ENCODE results near the gene CIDEB. TPM values are rescaled to one million over a fixed set of nuclear protein-coding genes. Genes with fewer than 3 reads are reported as not detected.
A peak's percentile ranks its signal among the peaks of the same experiment; 100 is the strongest.

Gene CIDEB
- total and polyA plus RNA-seq, 2 of the 13 experiments (the other 11 are each of a cell fraction or from before 2014, with no cell fraction given): 35.8 to 110 TPM

DNA sequence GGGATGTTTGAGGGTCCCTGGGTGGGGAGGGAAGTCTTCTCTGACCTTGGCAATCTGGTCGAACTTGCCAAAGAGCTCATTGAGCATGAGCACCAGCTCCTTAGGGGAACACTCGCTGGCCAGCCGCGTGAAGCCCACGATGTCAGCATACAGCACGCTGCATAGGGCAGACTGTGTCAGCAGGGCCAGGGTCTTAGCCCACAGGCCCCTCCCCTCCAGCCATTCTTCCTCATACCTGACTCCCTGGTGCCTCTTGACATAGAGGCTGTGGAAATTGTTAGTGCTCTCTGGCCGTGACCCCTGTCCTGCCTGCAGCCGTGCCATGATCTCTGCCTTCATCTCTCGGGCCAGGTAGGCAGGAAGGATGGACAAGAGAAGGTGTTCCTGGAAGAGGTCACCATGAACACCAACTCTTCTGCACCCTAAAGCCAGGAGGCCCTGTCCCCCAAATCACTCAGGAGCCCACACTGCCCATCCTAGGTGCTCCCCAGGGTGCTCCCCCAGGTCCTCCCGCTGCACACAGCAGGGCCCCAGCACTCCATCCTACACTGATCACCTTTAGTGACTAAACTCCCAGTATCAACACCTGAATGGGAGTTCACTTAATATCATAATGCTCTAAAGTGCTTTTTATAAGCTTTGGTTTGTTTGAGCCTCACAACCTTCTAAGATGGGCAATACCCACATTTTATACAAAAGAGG lies 23.3 kb upstream of the CIDEB start (continued):
- TF ChIP-seq, protein P1, sequence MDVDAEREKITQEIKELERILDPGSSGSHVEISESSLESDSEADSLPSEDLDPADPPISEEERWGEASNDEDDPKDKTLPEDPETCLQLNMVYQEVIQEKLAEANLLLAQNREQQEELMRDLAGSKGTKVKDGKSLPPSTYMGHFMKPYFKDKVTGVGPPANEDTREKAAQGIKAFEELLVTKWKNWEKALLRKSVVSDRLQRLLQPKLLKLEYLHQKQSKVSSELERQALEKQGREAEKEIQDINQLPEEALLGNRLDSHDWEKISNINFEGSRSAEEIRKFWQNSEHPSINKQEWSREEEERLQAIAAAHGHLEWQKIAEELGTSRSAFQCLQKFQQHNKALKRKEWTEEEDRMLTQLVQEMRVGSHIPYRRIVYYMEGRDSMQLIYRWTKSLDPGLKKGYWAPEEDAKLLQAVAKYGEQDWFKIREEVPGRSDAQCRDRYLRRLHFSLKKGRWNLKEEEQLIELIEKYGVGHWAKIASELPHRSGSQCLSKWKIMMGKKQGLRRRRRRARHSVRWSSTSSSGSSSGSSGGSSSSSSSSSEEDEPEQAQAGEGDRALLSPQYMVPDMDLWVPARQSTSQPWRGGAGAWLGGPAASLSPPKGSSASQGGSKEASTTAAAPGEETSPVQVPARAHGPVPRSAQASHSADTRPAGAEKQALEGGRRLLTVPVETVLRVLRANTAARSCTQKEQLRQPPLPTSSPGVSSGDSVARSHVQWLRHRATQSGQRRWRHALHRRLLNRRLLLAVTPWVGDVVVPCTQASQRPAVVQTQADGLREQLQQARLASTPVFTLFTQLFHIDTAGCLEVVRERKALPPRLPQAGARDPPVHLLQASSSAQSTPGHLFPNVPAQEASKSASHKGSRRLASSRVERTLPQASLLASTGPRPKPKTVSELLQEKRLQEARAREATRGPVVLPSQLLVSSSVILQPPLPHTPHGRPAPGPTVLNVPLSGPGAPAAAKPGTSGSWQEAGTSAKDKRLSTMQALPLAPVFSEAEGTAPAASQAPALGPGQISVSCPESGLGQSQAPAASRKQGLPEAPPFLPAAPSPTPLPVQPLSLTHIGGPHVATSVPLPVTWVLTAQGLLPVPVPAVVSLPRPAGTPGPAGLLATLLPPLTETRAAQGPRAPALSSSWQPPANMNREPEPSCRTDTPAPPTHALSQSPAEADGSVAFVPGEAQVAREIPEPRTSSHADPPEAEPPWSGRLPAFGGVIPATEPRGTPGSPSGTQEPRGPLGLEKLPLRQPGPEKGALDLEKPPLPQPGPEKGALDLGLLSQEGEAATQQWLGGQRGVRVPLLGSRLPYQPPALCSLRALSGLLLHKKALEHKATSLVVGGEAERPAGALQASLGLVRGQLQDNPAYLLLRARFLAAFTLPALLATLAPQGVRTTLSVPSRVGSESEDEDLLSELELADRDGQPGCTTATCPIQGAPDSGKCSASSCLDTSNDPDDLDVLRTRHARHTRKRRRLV (CRISPR knock-in tag; IDR thresholded peaks at IDR 0.05): no peak
- no peak for TF ChIP-seq ZZZ3 (CRISPR knock-in tag; IDR thresholded peaks at IDR 0.05; ENCODE audit: borderline replicate concordance)
- no peak for TF ChIP-seq ZNF20 (CRISPR knock-in tag; IDR thresholded peaks at IDR 0.05)
- TF ChIP-seq ZNF83 (CRISPR knock-in tag; IDR thresholded peaks at IDR 0.05; ENCODE audit: borderline replicate concordance): peak; percentile 55; the same call in 1 of the 2 replicates
- TF ChIP-seq ZNF557 (CRISPR knock-in tag; IDR thresholded peaks at IDR 0.05): no peak
- TF ChIP-seq, protein P2, sequence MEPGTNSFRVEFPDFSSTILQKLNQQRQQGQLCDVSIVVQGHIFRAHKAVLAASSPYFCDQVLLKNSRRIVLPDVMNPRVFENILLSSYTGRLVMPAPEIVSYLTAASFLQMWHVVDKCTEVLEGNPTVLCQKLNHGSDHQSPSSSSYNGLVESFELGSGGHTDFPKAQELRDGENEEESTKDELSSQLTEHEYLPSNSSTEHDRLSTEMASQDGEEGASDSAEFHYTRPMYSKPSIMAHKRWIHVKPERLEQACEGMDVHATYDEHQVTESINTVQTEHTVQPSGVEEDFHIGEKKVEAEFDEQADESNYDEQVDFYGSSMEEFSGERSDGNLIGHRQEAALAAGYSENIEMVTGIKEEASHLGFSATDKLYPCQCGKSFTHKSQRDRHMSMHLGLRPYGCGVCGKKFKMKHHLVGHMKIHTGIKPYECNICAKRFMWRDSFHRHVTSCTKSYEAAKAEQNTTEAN (CRISPR knock-in tag; conservative IDR thresholded peaks at IDR 0.05): no peak
- no peak for TF ChIP-seq NFYB (CRISPR knock-in tag; IDR thresholded peaks at IDR 0.05)
- TF ChIP-seq STAT5B (CRISPR knock-in tag; IDR thresholded peaks at IDR 0.05): no peak
- TF ChIP-seq, protein P3, sequence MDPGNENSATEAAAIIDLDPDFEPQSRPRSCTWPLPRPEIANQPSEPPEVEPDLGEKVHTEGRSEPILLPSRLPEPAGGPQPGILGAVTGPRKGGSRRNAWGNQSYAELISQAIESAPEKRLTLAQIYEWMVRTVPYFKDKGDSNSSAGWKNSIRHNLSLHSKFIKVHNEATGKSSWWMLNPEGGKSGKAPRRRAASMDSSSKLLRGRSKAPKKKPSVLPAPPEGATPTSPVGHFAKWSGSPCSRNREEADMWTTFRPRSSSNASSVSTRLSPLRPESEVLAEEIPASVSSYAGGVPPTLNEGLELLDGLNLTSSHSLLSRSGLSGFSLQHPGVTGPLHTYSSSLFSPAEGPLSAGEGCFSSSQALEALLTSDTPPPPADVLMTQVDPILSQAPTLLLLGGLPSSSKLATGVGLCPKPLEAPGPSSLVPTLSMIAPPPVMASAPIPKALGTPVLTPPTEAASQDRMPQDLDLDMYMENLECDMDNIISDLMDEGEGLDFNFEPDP (CRISPR knock-in tag; conservative IDR thresholded peaks at IDR 0.05): 0 out of 2 replicates have a peak, but pooled peaks have one; percentile 87
- no peak for TF ChIP-seq MIXL1 (CRISPR knock-in tag; IDR thresholded peaks at IDR 0.05)
- no peak for TF ChIP-seq ZNF460 (CRISPR knock-in tag; IDR thresholded peaks at IDR 0.05; ENCODE audit: borderline replicate concordance)
- TF ChIP-seq ZBTB1 (CRISPR knock-in tag; IDR thresholded peaks at IDR 0.05; ENCODE audit: borderline replicate concordance): no peak
- TF ChIP-seq ZNF160 (CRISPR knock-in tag; IDR thresholded peaks at IDR 0.05): no peak
- TF ChIP-seq, protein P4, sequence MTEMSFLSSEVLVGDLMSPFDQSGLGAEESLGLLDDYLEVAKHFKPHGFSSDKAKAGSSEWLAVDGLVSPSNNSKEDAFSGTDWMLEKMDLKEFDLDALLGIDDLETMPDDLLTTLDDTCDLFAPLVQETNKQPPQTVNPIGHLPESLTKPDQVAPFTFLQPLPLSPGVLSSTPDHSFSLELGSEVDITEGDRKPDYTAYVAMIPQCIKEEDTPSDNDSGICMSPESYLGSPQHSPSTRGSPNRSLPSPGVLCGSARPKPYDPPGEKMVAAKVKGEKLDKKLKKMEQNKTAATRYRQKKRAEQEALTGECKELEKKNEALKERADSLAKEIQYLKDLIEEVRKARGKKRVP (CRISPR knock-in tag; IDR thresholded peaks at IDR 0.05): no peak
- TF ChIP-seq, protein P5, sequence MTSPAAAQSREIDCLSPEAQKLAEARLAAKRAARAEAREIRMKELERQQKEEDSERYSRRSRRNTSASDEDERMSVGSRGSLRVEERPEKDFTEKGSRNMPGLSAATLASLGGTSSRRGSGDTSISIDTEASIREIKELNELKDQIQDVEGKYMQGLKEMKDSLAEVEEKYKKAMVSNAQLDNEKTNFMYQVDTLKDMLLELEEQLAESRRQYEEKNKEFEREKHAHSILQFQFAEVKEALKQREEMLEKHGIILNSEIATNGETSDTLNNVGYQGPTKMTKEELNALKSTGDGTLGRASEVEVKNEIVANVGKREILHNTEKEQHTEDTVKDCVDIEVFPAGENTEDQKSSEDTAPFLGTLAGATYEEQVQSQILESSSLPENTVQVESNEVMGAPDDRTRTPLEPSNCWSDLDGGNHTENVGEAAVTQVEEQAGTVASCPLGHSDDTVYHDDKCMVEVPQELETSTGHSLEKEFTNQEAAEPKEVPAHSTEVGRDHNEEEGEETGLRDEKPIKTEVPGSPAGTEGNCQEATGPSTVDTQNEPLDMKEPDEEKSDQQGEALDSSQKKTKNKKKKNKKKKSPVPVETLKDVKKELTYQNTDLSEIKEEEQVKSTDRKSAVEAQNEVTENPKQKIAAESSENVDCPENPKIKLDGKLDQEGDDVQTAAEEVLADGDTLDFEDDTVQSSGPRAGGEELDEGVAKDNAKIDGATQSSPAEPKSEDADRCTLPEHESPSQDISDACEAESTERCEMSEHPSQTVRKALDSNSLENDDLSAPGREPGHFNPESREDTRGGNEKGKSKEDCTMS (CRISPR knock-in tag; conservative IDR thresholded peaks at IDR 0.05): no peak
- TF ChIP-seq, protein P6, sequence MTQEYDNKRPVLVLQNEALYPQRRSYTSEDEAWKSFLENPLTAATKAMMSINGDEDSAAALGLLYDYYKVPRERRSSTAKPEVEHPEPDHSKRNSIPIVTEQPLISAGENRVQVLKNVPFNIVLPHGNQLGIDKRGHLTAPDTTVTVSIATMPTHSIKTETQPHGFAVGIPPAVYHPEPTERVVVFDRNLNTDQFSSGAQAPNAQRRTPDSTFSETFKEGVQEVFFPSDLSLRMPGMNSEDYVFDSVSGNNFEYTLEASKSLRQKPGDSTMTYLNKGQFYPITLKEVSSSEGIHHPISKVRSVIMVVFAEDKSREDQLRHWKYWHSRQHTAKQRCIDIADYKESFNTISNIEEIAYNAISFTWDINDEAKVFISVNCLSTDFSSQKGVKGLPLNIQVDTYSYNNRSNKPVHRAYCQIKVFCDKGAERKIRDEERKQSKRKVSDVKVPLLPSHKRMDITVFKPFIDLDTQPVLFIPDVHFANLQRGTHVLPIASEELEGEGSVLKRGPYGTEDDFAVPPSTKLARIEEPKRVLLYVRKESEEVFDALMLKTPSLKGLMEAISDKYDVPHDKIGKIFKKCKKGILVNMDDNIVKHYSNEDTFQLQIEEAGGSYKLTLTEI (CRISPR knock-in tag; conservative IDR thresholded peaks at IDR 0.05): no peak

All from HepG2 (cell line).